HCT116 (cell line): Measurements from ENCODE around the gene SMR3B. TPM values are rescaled to one million over a fixed set of nuclear protein-coding genes. Genes with fewer than 3 reads are reported as not detected.

Experiments used
- ATAC-seq: fragments of 200-7000 bp; cut with Tn5 transposase; 2 replicates; pipeline ENCODE4 v1.9.1; 2020; ENCODE audit warnings: mild to moderate bottlenecking, moderate library complexity
- BruUV-seq: library from RNA; stranded (reverse); fragments of 400-500 nt; replicated peaks from 2 replicates; lab custom pipeline; 2021; lab: Mats Ljungman, UMichigan
- CTCF ChIA-PET: fragments of 300-600 bp; sonication (Branson Sonifier 250); formaldehyde crosslinking; loops from one replicate; lab custom pipeline; 2021; ENCODE audit warnings: antibody characterized with exemption; lab: Charles Lee
- POLR2A ChIA-PET: fragments of 300-600, 350-600 bp; sonication (Branson Sonifier 250); formaldehyde crosslinking; loops from one replicate; lab custom pipeline; 2021; ENCODE audit warnings: antibody characterized with exemption; lab: Charles Lee
- RAD21 ChIA-PET, 2 experiments: fragments of 300-600 bp; sonication (Branson Sonifier 250); formaldehyde crosslinking; loops; one replicate each; lab custom pipeline; 2023; ENCODE audit warnings: low total read pairs in 2 of 2; ENCODE audit not compliant: uncharacterized antibody in 2 of 2, unreplicated experiment in 2 of 2, low non-redundant PET in 1 of 2; lab: Charles Lee
- DNase-seq: peaks from one replicate; pipeline ENCODE4 v3.0.0-alpha.2; 2010; ENCODE audit warnings: low read depth, low spot score
- H2AFZ ChIP-seq: fragments of 200-600 bp; shearing (Covaris generic), sonication (generic); 2 replicates; pipeline ENCODE4 v1.6.1; 2017; ENCODE audit warnings: low read depth, mixed run types, mixed read lengths, antibody characterized with exemption, low read length; ENCODE audit not compliant: poor library complexity, severe bottlenecking
- H3K27ac ChIP-seq: 2 replicates; pipeline ENCODE4 v1.5.1; 2012; ENCODE audit warnings: low read depth, low read length
- H3K27me3 ChIP-seq: fragments of 200-600 bp; sonication (generic); 2 replicates; pipeline ENCODE4 v1.6.1; 2016; ENCODE audit warnings: mixed run types, low read length, mixed read lengths; ENCODE audit not compliant: insufficient read depth
- H3K36me3 ChIP-seq, 2 experiments: fragments of 200-500 bp in 1 of 2; fragments of 200-600 bp in 1 of 2; sonication (Bioruptor generic) in 1 of 2; sonication (generic) in 1 of 2; 2 replicates each; pipeline versions ENCODE4 v1.5.1 to v1.6.1; 2014 to 2016; ENCODE audit warnings: low read length in 2 of 2, inconsistent platforms in 1 of 2, mixed read lengths in 1 of 2, mixed run types in 1 of 2; ENCODE audit not compliant: insufficient read depth in 2 of 2, control insufficient read depth in 1 of 2
- H3K4me1 ChIP-seq, 2 experiments: fragments of 200-600 bp in 1 of 2; sonication (generic) in 1 of 2; 2 replicates each; pipeline versions ENCODE4 v1.5.1 to v1.6.1; 2012 to 2017; ENCODE audit warnings: low read length in 2 of 2, inconsistent platforms in 1 of 2, mild to moderate bottlenecking in 1 of 2, mixed read lengths in 1 of 2, mixed run types in 1 of 2, moderate library complexity in 1 of 2; ENCODE audit not compliant: insufficient read depth in 2 of 2, control insufficient read depth in 1 of 2
- H3K4me2 ChIP-seq: fragments of 200-600 bp; sonication (generic); 2 replicates; pipeline ENCODE4 v1.6.1; 2017; ENCODE audit warnings: mixed run types, low read length, mixed read lengths
- H3K4me3 ChIP-seq, 2 experiments: fragments of 200-600 bp in 1 of 2; sonication (generic) in 1 of 2; replicated peaks in 1 of 2; 2 replicates each; pipeline ENCODE4 v1.5.1; 2011 to 2016; ENCODE audit warnings: low read length in 2 of 2, control low read depth in 1 of 2, low read depth in 1 of 2, mild to moderate bottlenecking in 1 of 2, mixed read lengths in 1 of 2, mixed run types in 1 of 2
- H3K79me2 ChIP-seq: fragments of 200-600 bp; sonication (generic); 2 replicates; pipeline ENCODE4 v1.6.1; 2017; ENCODE audit warnings: mild to moderate bottlenecking, mixed run types, low read length, moderate library complexity, mixed read lengths; ENCODE audit not compliant: insufficient read depth
- H3K9ac ChIP-seq: fragments of 200-600 bp; sonication (generic); 2 replicates; pipeline ENCODE4 v1.6.1; 2016; ENCODE audit warnings: low read length, mixed read lengths
- H3K9me2 ChIP-seq: fragments of 200-600 bp; sonication (generic), shearing (Covaris generic); 2 replicates; pipeline ENCODE4 v1.6.1; 2017; ENCODE audit warnings: mixed run types, mild to moderate bottlenecking, moderate library complexity; ENCODE audit not compliant: insufficient read depth
- H3K9me3 ChIP-seq, 2 experiments: fragments of 200-500 bp in 1 of 2; fragments of 200-600 bp in 1 of 2; sonication (Bioruptor generic) in 1 of 2; sonication (generic) in 1 of 2; 2 replicates each; pipeline ENCODE4 v1.6.1; 2014 to 2017; ENCODE audit warnings: low read length in 2 of 2, mixed read lengths in 2 of 2, inconsistent platforms in 1 of 2, low read depth in 1 of 2, mild to moderate bottlenecking in 1 of 2, mixed run types in 1 of 2, moderate library complexity in 1 of 2; ENCODE audit not compliant: control insufficient read depth in 1 of 2, insufficient read depth in 1 of 2
- H4K20me1 ChIP-seq: fragments of 200-600 bp; sonication (generic), shearing (Covaris generic); 2 replicates; pipeline ENCODE4 v1.6.1; 2017; ENCODE audit warnings: mixed run types, mild to moderate bottlenecking, moderate library complexity; ENCODE audit not compliant: insufficient read depth
- CBX3 ChIP-seq: IDR thresholded peaks from 2 replicates; pipeline ENCODE4 v1.6.1; 2012; ENCODE audit warnings: low read depth
- CTCF ChIP-seq, 3 experiments: fragments of 200-600 bp in 1 of 3; sonication (generic) in 1 of 3; IDR thresholded peaks in 2 of 3; conservative IDR thresholded peaks in 1 of 3; 2 replicates each; pipeline ENCODE4 v1.5.1; 2012 to 2017; ENCODE audit warnings: low read depth in 2 of 3, low read length in 2 of 3, antibody characterized with exemption in 1 of 3, borderline replicate concordance in 1 of 3, control low read depth in 1 of 3, mild to moderate bottlenecking in 1 of 3, mixed read lengths in 1 of 3, mixed run types in 1 of 3, moderate library complexity in 1 of 3; ENCODE audit not compliant: insufficient read depth in 1 of 3
- EGR1 ChIP-seq: IDR thresholded peaks from 2 replicates; pipeline ENCODE4 v1.6.1; 2012; ENCODE audit warnings: low read depth
- ELF1 ChIP-seq: IDR thresholded peaks from 2 replicates; pipeline ENCODE4 v1.6.1; 2012; ENCODE audit warnings: low read depth, borderline replicate concordance
- EZH2 ChIP-seq: fragments of 200-600 bp; sonication (generic); IDR thresholded peaks from 2 replicates; pipeline ENCODE4 v1.6.1; 2017; ENCODE audit warnings: antibody characterized with exemption, mixed run types
- EZH2phosphoT487 ChIP-seq: fragments of 200-600 bp; IDR thresholded peaks from 2 replicates; pipeline ENCODE4 v1.6.1; 2018; ENCODE audit warnings: antibody characterized with exemption, borderline replicate concordance
- JUND ChIP-seq: IDR thresholded peaks from 2 replicates; pipeline ENCODE4 v1.6.1; 2012
- MAX ChIP-seq: IDR thresholded peaks from 2 replicates; pipeline ENCODE4 v1.6.1; 2012
- POLR2A ChIP-seq: IDR thresholded peaks from 2 replicates; pipeline ENCODE4 v1.7.0; 2011; ENCODE audit warnings: borderline replicate concordance; ENCODE audit not compliant: insufficient read depth, insufficient read length; ENCODE audit errors: extremely low read depth
- SIN3A ChIP-seq: IDR thresholded peaks from 2 replicates; pipeline ENCODE4 v1.6.1; 2012; ENCODE audit warnings: low read depth
- SP1 ChIP-seq: IDR thresholded peaks from 2 replicates; pipeline ENCODE4 v1.6.1; 2012; ENCODE audit warnings: low read depth
- SRF ChIP-seq: IDR thresholded peaks from 2 replicates; pipeline ENCODE4 v1.6.1; 2012; ENCODE audit warnings: low read depth
- YY1 ChIP-seq: IDR thresholded peaks from 2 replicates; pipeline ENCODE4 v1.6.1; 2011; ENCODE audit warnings: low read length, low read depth, moderate library complexity, mild to moderate bottlenecking; ENCODE audit not compliant: insufficient replicate concordance; ENCODE audit errors: extremely low read depth
- ZFX ChIP-seq: fragments of 450-650 bp; IDR thresholded peaks from 2 replicates; pipeline ENCODE4 v1.6.1; 2017
- ZNF274 ChIP-seq: fragments of 200-500 bp; sonication (Bioruptor generic); IDR thresholded peaks from 2 replicates; pipeline ENCODE4 v1.6.1; 2014; ENCODE audit warnings: mild to moderate bottlenecking, low read depth, low read length, inconsistent platforms
- intact Hi-C: fragments of 100-400 bp; cut with micrococcal nuclease; formaldehyde crosslinking; loops from 2 replicates; pipeline ENCODE4 v1.10.0; 2022
- total RNA-seq: library from RNA; stranded (reverse); gene quantifications from one replicate; pipeline ENCODE4 v1.2.1, GENCODE V29; 2021; ENCODE audit not compliant: unreplicated experiment
- TF ChIP-seq, protein P1 (sequence below): IDR thresholded peaks from 2 replicates; pipeline ENCODE4 v1.6.1; 2011; ENCODE audit warnings: mild to moderate bottlenecking, low read length, moderate library complexity; ENCODE audit not compliant: insufficient replicate concordance; ENCODE audit errors: extremely low read depth
- TF ChIP-seq, protein P2 (sequence below): IDR thresholded peaks from 2 replicates; pipeline ENCODE4 v1.6.1; 2012

The SMR3B gene
- total RNA-seq, 1 experiment from 2014 or later, result not detected

- H3K4me1 ChIP-seq, result no peaks in the 10 kb centered on the region
- POLR2A ChIA-PET, result no interaction called here
- no peaks in the 10 kb centered on the region for H3K79me2 ChIP-seq
- CTCF ChIA-PET, result no interaction called here
- no peak within 1 kb of the TSS for H3K27ac ChIP-seq
- no peaks in the 10 kb centered on the region for H3K9me3 ChIP-seq
- no peaks in the 10 kb centered on the region for H3K9me2 ChIP-seq
- no TSS peak for BruUV-seq
- intact Hi-C loops, result no loop called here
- DNase-seq (no peak), ATAC-seq (no peak)
- no peaks in the 10 kb centered on the region for H3K36me3 ChIP-seq
- no peaks in the 10 kb centered on the region for H4K20me1 ChIP-seq
- no peaks in the 10 kb centered on the region for H3K27me3 ChIP-seq
- TF ChIP-seq ELF1 (no peak), ZFX (no peak), SRF (no peak), CBX3 (no peak), JUND (no peak), EZH2phosphoT487 (no peak), POLR2A (no peak), EZH2 (no peak), MAX (no peak), SIN3A (no peak), ZNF274 (no peak), SP1 (no peak), EGR1 (no peak), CTCF (IDR thresholded peaks at IDR 0.05 in 2 of 3, conservative IDR thresholded peaks at IDR 0.05 in 1 of 3; ENCODE audit: borderline replicate concordance in 1 of 3, insufficient read depth in 1 of 3, low read depth in 2 of 3, low read length in 2 of 3) (no peak), YY1 (no peak)
- TF ChIP-seq, protein P1, sequence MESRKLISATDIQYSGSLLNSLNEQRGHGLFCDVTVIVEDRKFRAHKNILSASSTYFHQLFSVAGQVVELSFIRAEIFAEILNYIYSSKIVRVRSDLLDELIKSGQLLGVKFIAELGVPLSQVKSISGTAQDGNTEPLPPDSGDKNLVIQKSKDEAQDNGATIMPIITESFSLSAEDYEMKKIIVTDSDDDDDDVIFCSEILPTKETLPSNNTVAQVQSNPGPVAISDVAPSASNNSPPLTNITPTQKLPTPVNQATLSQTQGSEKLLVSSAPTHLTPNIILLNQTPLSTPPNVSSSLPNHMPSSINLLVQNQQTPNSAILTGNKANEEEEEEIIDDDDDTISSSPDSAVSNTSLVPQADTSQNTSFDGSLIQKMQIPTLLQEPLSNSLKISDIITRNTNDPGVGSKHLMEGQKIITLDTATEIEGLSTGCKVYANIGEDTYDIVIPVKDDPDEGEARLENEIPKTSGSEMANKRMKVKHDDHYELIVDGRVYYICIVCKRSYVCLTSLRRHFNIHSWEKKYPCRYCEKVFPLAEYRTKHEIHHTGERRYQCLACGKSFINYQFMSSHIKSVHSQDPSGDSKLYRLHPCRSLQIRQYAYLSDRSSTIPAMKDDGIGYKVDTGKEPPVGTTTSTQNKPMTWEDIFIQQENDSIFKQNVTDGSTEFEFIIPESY, result no peak
- TF ChIP-seq, protein P2, sequence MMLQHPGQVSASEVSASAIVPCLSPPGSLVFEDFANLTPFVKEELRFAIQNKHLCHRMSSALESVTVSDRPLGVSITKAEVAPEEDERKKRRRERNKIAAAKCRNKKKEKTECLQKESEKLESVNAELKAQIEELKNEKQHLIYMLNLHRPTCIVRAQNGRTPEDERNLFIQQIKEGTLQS, result no peak
- H3K4me3 ChIP-seq, result no peak within 1 kb of the TSS
- H3K4me2 ChIP-seq, result no peak within 1 kb of the TSS
- no peak within 1 kb of the TSS for H3K9ac ChIP-seq
- RAD21 ChIA-PET, result no interaction called here
- no peak within 1 kb of the TSS for H2AFZ ChIP-seq
Measured at GRCh38 chr4:70334681-70335080, 48.2 kb upstream of the SMR3B start, which contains the start of gene CABS1. CABS1 (plus strand) TSS chr4:70334981; CDS start chr4:70335040, 59 bp downstream.
